KMS-11 (cell line): ENCODE data around the gene TRIM9.

Source experiments
- H2AFZ ChIP-seq: fragments of 200-600 bp; sonication (generic); 2 replicates; pipeline ENCODE4 v1.6.1; 2016; ENCODE audit warnings: antibody characterized with exemption, mixed run types, low read depth
- H3K27ac ChIP-seq: fragments of 200-600 bp; sonication (generic); 2 replicates; pipeline ENCODE4 v1.6.1; 2016; ENCODE audit warnings: mild to moderate bottlenecking, mixed run types
- H3K27me3 ChIP-seq: fragments of 200-600 bp; sonication (generic); 2 replicates; pipeline ENCODE4 v1.6.1; 2017; ENCODE audit warnings: mild to moderate bottlenecking, low read depth, mixed run types, moderate library complexity; ENCODE audit not compliant: insufficient read depth
- H3K36me3 ChIP-seq: fragments of 200-600 bp; sonication (generic); 2 replicates; pipeline ENCODE4 v1.6.1; 2017; ENCODE audit warnings: mild to moderate bottlenecking, mixed run types; ENCODE audit not compliant: insufficient read depth
- H3K4me1 ChIP-seq: fragments of 200-600 bp; sonication (generic); 2 replicates; pipeline ENCODE4 v1.6.1; 2016; ENCODE audit warnings: mild to moderate bottlenecking, low read depth, mixed run types; ENCODE audit not compliant: poor library complexity, severe bottlenecking
- H3K4me2 ChIP-seq: fragments of 200-600 bp; sonication (generic); 2 replicates; pipeline ENCODE4 v1.7.0; 2016; ENCODE audit warnings: mild to moderate bottlenecking, mixed run types
- H3K4me3 ChIP-seq: fragments of 200-600 bp; sonication (generic); IDR thresholded peaks from 2 replicates; pipeline ENCODE4 v1.6.1; 2017; ENCODE audit warnings: low read depth, low read length, mixed read lengths; ENCODE audit not compliant: insufficient read depth
- H3K79me2 ChIP-seq: fragments of 200-600 bp; sonication (generic); 2 replicates; pipeline ENCODE4 v1.6.1; 2016; ENCODE audit warnings: low read depth, mixed run types; ENCODE audit not compliant: insufficient read depth
- H3K9ac ChIP-seq: fragments of 200-600 bp; sonication (generic); 2 replicates; pipeline ENCODE4 v1.6.1; 2016; ENCODE audit warnings: mild to moderate bottlenecking, mixed run types
- H4K20me1 ChIP-seq: fragments of 200-600 bp; sonication (generic); 2 replicates; pipeline ENCODE4 v1.6.1; 2016; ENCODE audit warnings: mild to moderate bottlenecking, mixed run types; ENCODE audit not compliant: insufficient read depth
- CTCF ChIP-seq: fragments of 200-600 bp; sonication (generic); conservative IDR thresholded peaks from 2 replicates; pipeline ENCODE4 v1.6.1; 2017; ENCODE audit warnings: low read depth, mild to moderate bottlenecking, antibody characterized with exemption, low read length, moderate library complexity, mixed read lengths

Gene TRIM9

DNA sequence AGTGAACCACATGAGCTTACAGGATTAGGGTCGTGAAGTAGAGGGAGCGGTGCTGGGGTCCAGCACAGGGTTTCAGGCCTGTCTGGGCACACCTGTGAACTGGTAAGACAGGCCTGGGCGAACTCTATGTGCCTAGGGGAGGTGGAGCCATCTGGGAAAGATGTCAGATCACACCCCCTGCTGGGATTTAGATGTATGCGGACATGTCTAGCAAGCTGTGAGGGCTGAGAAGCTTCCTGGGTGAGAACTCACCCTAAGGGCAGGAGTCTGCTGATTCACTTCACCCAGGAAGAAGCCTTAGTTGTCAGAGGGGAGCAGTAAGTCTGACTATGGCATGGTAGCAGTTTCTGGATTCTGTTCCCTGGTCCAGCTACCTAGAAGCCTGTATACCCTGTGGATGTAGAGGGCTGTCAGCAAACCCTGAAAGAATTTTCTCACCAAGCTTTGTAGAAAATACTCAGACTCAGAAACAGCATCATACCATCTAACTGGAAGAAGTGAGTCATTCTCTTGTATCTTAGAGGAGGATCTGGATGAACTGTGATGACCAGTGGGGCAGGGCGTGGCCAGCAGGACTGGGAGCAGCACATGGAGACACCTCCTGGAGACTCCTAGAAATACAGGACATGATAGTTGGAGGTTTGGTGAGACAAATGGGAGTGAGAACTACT, 139.4 kb downstream of the TRIM9 start:
- Histone ChIP-seq H3K4me1 (no peaks in the 10 kb centered on the region), H3K4me3 (no peak overlapping the region), H3K27me3 (no peaks in the 10 kb centered on the region), H3K9ac (no peak overlapping the region), H3K79me2 (no peaks in the 10 kb centered on the region), H2AFZ (no peak overlapping the region), H4K20me1 (no peaks in the 10 kb centered on the region), H3K27ac (no peak overlapping the region), H3K4me2 (no peak overlapping the region), H3K36me3 (no peaks in the 10 kb centered on the region)
- TF ChIP-seq CTCF, result no peak

- Histone ChIP-seq H3K27ac (no peak overlapping the region), H3K4me3 (no peak overlapping the region), H2AFZ (no peak overlapping the region), H3K4me2 (no peak overlapping the region), H3K79me2 (no peaks in the 10 kb centered on the region), H3K27me3 (no peaks in the 10 kb centered on the region), H3K4me1 (no peaks in the 10 kb centered on the region), H3K36me3 (no peaks in the 10 kb centered on the region), H4K20me1 (no peaks in the 10 kb centered on the region), H3K9ac (no peak overlapping the region)
- TF ChIP-seq CTCF, result 0 out of 2 replicates have a peak, but pooled peaks have one; percentile 36
Observed at GRCh38 chr14:50954811-50955372, 140.0 kb downstream of the TRIM9 start.

DNA sequence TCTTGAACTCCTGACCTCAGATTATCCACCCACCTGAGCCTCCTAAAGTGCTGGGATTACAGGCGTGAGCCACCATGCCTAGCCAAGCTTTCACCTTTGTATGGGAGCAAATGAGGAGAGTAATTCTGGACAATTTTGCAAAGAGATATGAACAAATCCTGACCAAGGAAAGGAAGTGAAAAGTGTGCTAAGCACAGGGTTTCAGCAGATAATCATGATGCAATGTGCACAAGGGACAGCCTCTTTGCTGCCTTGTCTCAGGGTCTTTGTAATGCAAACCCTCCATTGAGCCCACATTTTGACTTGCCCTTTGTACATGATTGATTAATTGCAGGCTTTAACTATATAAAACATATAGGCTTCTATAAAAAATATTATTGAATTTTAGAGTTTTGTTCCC, 141.4 kb downstream of the TRIM9 start:
- Histone ChIP-seq H3K27ac (no peak overlapping the region), H3K9ac (no peak overlapping the region), H3K27me3 (no peaks in the 10 kb centered on the region), H3K4me2 (no peak overlapping the region), H3K4me3 (no peak overlapping the region), H2AFZ (no peak overlapping the region), H3K36me3 (no peaks in the 10 kb centered on the region), H3K4me1 (no peaks in the 10 kb centered on the region), H3K79me2 (no peaks in the 10 kb centered on the region), H4K20me1 (no peaks in the 10 kb centered on the region)
- no peak for TF ChIP-seq CTCF

DNA sequence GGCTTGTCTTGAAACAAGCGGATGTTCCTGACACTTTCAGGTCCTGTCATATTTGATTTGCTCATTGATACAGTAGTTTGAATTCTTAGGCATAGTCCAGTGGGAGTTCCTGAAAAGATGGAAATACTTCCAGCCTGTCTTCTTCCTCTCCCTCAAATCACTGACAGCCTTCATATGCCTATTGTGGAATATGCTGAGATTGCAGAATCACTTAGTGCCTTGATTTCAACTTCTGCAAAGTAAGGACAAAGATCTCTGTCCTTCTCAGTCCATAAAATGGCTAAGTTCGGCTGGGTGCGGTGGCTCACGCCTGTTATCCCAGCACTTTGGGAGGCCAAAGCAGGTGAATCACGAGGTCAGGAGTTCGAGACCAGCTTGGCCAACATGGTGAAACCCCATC, 143.9 kb downstream of the TRIM9 start:
- no peak overlapping the region for H3K9ac ChIP-seq
- no peak overlapping the region for H3K4me3 ChIP-seq
- H2AFZ ChIP-seq, result no peak overlapping the region
- no peak overlapping the region for H3K27ac ChIP-seq
- no peaks in the 10 kb centered on the region for H4K20me1 ChIP-seq
- no peaks in the 10 kb centered on the region for H3K27me3 ChIP-seq
- H3K4me2 ChIP-seq, result no peak overlapping the region
- H3K4me1 ChIP-seq, result no peaks in the 10 kb centered on the region
- no peak for TF ChIP-seq CTCF
- no peaks in the 10 kb centered on the region for H3K36me3 ChIP-seq
- no peaks in the 10 kb centered on the region for H3K79me2 ChIP-seq
